GM19324 (cell line): Measurements from ENCODE around the gene FBLN7.

Source experiments
- ATAC-seq: cut with Tn5 transposase; IDR thresholded peaks from one replicate; pipeline ENCODE4 v1.9.1; 2021; ENCODE audit warnings: mild to moderate bottlenecking, moderate library complexity; ENCODE audit not compliant: unreplicated experiment, low FRiP score

FBLN7 gene

DNA sequence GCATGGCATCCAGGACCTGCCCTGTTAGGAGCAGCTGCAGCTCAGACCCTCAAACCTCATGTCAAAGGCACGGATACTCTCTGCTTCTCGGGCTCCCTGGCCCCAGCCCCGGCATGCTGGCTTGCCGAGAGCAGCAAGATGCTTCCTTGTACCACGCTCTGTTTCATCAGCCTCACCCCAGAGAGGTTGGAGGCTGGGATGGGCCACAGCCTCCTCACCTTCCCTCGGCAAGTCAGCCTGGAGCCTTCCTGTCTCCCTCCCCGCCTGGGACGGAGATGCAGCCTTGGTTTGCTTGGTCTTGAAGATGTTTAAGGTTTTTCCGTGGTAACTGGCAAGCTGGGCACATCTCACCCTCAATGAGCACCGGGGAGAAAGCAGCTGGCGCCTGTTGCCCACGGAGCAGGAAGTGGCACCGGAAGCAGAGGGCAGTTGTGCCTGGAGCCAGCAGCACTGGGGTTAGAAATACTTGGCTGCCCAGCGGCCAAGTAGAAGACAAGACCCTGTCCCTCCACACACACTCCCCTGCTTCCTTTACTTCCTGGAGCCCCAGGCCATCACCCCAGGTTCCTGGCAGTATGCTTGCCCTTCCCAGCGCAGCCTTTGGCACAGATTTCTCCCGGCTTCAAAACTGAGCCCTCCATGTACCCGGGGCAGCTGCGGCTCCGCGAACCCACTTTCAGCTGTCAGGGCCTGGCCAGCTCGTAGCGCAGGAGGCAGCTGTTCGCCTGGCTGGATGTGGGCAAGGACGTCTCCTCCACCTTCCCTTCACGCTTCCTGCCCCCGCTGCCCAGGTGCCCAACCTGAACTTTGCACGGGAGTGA is 17.4 kb downstream of the FBLN7 start:
- no peak for ATAC-seq

DNA sequence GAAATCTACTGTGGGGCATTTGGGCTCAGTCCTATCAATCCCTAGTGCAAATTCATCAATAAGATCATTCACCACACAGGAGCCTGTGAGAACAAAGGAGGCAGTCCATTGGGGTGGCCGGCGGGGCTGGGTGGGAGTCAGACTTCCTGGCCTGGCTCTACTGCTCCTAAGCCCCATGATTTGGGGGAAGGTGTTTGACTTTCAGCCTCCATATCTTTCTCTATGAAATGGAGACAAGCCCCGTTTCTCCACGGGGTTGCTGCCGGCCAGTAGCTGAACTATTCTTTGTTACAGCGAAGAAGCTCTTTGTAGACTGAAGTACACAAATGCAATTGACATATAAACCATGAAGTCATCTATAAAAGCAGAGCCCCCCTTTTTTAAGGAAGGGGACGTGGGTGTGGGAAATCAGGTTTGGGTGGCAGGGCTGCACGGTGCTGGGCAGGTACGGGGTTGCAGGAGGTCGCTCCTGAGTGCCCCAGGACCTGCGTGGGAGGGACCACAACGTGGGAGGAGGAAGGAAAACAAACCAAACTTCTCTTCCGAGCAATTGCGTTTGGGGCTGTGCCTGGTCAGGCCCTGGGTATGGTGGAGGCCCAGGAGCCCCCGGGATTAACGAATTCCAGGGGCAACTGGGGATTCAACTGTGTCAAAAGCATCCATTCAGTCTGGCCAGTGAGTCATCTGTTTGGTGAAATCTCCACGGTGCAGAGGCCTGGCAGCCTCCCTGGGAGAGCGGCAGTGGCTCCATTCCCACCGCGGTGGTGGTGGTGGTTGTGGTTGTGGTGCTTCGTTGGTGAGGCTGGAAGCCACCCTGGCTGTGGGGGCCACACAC is 18.2 kb downstream of the FBLN7 start:
- no peak for ATAC-seq

DNA sequence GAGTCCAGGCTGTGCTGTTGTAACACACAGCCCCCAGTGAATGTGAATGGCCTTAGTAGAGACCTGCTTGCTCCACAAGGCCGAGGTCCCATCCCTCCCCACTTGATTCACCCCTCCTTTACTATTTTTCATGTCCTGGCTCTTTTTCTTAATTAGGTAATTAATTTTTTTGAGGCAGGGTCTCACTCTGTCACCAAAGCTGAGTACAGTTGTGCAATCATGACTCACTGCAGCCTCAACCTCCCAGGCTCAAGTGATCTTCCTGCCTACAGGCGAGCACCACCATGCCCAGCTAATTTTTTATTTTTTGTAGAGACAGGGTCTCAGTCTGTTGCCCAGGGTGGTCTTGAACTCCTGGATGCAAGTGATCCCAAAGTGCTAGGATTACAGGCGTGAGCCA is 19.3 kb downstream of the FBLN7 start:
- ATAC-seq: no peak

DNA sequence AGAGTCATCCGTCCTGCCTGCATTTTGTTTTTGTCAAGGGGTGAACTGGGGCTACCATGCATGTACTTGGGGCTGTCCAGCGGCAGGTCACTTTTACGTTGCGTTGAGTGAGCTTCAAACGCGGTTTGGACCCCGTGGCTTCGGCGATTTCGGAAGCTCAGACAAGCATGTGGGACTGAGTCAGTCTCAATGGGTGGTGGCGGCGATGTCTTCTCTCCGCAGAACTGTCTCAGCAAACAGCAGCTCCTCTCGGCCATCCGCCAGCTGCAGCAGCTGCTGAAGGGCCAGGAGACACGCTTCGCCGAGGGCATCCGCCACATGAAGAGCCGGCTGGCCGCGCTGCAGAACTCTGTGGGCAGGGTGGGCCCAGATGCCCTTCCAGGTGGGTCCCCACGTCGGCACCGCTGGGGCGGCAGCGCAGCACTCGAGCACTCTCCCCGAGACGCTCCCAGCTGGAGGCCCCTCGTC is 21.3 kb downstream of the FBLN7 start:
- no peak for ATAC-seq

DNA sequence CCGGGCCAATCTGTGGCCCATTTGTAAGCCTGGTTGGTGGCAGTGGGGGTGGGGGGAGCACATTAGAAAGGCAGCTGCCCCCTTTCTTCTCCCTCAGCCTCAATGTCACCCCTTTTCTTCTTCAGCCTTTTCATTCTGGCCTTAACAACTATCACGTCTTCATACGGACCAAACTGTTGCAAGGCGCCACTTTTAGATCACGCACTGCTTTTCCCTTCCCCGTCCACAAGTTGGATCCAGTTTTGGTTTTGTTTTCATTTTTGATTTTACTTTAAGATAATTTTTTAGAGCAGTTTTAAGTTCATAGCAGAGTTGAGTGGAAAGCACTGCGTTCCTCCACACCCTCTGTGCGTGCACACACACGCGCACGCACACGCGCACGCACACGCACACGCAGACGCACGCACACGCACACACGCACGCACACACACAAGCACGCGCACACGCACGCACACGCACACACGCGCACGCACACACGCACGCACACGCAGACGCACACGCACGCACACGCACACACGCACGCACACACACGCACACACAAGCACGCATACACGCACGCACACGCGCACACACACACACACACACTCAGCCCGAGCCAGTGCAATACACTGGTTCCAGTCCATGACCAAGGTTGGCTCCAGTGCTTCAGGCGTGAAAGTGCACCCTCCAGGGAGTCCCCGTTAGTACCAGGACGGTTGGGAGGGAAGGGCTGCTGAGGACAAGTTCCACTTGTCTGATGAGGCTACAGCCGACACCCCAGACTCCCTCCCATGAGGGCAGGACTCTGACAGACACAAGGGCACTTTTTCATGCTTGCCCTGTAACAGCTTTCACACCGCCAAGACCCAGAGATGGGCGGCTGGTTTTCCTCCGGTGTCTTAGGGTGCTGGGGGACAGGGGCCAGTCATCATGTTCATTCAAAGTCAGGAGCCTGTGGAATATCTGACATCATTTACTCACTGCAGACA is 22.4 kb downstream of the FBLN7 start:
- no peak for ATAC-seq

DNA sequence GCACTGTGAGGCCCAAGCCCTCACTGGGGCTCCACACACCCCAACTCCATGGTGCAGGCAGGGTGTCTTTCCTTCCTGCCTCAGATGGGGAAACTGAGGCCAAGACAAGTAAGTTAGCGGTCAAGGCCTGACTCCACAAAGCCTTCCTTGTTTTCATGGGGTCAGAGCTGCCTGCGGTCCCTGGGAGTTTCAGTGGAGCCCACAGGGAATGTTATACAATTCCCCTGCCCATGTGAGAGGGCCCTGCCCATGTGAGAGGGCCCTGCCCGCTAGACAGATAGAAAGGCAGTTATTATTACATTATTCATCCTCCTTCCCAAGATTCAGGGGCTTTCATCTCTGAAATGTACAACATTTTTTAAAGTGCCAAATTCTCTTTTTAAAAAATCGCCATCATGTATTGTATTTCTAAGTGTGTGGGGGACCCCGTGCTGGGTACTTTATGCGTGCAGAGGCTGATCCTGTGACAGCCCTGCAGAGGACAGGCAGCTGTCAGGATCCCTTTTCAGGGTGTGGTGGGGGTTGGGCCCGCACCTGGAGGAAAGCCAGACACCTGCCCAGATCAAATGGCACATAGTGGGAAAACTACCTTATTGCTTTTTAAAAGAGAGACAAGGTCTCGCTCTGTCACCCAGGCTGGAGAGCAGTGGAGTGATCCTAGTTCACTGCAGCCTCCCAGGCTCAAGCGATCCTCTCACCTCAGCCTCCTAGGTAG is 23.4 kb downstream of the FBLN7 start:
- no peak for ATAC-seq

DNA sequence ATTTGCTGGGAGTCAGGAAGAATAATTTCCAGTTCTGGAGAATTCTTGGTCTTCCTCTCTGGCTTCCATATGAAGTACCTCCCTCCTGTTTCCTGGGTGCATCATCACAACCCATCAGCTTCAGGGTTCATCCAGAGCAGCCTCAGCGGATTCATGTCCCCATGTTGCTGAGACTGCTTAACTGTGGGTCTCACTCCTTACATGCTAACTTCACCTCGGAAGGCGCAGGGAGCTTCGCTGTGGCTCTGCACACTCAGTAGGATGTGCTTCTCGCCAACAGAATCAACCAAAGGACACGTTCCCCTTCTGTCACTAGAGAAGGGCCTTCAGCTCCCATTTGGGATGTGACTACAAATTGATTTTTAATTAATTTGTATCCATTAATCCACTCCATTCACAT is 24.2 kb downstream of the FBLN7 start:
- ATAC-seq: no peak

DNA sequence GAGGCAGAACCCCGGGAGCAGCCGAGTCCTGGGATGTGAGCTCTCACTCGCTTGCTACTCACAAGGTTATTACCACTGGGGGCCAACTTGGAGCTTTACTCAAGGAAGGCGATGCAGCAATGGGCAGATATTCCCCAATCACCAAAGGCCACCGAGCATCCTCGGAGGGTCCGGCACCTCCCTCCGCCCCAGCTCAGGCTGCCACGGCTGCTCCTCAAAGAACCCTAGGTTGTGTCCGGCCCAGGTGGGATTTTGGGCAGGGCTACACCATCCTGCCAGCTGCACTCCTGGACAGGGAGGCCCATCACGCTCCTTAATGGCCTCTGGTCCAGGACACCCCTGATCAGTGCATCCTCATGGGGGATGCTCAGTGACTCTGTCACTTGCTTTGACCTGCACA is 24.8 kb downstream of the FBLN7 start:
- no peak for ATAC-seq

DNA sequence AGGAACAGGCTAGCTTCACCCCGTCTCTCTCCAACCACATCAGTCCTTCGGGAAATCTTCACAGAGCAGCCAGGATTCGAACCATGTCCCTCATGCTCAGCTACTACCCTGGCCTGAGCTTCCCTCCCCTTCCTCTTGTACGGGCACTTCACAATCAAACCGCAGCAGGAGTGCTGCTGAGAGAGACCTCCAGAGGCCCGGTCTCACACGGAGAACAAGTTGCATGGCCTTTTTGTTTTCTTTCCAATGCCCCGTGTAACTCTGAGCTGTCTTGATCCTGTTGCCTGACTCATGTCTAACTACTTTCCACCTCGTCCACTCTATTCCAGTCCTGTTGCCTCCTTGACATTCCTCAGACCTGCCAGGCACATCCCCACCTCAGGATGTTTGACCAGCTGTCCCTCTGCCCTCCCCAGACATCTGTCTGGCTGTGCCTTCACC is 25.4 kb downstream of the FBLN7 start:
- ATAC-seq: no peak

DNA sequence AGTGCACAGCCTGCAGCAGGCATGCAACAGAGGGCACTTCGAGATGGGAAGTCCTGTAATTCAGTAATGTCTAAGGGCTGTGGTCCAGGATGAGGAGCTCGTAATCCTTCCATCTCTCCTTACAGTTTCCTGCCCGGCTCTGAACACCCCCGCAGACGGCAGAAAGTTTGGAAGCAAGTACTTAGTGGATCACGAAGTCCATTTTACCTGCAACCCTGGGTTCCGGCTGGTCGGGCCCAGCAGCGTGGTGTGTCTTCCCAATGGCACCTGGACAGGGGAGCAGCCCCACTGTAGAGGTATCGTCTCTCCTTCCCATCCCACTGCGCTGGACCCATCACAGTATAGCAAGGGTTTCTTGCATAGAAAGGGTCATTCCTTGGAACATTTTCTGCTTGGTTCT is 26.7 kb downstream of the FBLN7 start:
- no peak for ATAC-seq

DNA sequence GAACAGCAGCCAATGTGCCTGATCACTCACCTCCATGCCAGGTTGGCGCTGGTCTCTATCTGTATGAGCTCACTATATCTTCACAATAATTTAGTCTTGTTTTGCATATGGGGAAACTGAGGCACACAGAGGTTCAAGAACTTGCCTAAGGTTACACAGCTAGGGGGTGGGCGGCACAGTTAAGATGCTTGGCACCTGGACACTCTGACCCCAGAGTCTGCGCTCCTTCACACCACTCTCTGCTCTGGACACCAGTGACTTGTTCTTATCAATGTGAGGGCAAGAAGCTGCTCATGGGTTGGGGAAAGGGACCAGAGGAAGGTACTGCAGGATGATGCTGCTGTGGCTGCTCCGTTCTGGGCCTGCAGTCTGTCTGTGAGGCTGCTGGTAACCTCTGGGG is 27.1 kb downstream of the FBLN7 start:
- no peak for ATAC-seq

DNA sequence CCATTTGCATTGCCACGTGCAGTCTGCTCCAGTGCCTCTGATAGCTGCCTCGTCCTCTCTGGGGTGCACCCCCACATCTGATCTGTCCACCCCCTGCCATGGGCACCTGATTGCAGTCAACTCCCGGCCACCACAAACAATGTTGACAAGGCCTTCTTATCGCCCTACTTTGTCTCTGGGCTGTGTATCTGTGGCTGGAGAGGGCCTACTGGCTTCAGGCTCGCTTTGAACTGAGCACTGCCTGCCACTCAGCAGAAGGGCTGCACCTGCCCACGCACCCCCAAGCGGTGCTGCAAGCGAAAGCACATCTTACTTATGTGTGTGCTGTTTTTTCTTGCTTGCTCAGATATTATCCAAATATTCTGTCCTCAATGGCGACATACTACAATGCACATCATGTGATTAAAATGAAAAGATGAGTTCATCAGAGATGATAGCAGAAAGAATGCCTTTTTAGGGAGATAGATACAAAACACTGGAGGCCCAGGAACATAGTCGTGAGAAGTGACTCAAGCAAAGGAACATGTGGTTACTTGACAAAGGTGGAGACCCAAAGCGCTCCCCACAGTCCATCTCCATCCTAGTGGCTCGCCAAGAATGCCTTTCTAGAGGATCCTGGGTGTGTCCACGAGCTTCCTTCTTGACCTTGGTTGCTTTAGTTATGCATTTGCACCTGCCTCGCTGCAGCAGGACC is 28.8 kb downstream of the FBLN7 start:
- no peak for ATAC-seq

DNA sequence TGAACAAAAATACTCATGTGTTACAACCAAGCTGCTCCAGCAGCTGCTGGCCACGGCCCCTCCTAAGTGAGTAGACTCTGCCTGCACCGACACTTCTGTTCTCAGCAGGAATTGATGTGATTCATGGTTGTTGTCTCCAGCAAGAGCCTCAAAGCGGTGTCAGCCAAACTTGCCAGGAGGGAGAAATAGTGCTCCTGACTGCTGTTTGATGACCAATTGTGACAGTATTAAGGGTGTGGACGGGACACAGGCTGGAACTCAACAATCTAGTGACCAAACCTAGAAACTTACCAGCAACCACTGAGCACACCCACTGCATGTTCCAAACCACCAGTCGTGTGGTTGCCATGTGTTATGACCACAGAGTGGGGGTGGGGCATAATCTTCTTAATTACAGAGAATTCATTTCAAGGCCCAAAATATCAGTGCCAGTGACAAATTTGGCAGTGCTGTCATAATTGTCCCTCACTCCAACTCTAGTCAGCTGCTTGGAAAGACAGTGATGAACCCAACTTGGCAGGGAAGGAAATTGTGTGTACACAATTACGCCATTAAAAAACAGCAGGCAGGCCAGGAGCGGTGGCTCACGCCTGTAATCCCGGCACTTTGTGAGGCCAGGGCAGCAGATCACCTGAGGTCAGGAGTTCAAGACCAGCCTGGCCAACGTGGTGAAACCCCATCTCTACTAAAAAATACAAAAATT is 30.4 kb downstream of the FBLN7 start:
- no peak for ATAC-seq

DNA sequence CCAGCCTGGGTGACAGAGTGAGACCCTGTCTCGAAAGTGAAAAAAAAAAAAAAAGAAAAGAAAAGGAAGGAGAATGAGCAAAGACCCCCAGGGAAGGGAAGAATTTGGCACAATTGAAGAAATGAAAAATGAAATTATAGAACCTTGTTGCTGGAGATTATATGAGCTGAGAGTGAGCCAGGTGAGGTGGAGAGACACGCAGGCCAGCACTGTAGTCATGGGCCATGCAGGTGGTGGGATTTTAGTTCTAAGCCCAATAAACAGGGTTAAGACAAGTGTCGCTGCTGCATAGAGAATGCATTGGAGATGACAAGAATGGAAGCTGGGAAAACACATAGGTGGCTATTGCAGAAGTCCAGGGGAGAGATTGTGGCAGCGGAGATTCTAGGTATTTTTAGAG is 32.3 kb downstream of the FBLN7 start:
- no peak for ATAC-seq

DNA sequence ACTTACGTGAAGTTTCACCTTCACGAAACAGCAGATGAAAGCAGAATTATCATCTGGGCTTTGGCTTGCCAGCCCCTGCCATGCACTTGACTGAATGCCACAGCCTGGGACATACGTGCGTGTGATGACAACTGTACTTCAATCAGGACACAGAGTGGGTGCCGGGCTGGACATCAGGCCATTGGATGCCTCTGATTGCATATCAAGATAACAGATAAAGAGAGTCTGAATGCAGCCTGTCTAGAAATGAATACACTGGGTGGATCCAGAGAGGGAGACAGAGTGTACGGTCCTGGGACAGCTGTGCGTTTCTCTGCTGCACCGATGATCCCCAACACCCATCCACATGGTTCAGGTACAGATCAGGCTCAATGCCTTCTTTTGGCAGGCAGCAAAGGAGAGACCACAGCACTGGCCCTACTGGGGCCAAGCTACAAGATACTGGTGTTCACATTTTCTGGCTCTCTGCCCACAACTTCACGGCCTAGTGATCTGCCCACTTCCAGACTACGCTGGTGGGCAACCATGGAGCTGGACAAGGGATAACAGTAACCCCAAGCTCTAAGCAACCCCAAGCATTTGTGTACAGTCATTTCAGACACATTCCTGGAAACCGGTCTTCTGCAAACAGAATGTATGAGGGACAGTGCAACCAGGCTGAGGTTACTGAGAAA is 35.6 kb downstream of the FBLN7 start:
- ATAC-seq: no peak

DNA sequence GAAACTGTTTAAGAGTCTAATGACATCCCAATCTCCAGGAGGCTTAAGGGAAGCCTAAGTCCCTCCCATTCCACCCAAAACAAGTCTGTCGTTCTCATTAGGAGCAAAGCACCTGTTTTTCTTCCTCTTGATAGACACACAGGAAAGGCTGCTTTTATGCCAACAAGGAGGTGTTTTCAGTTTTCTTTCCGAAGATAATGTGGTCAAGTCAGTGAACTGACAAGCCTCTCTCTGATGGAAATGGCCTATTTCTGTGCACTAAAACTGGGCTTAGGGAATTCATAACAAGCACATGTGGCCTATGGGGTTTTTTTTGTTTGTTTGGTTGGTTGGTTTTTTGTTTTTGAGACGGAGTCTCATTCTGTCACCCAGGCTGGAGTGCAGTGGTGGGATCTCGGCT is 36.2 kb downstream of the FBLN7 start:
- no peak for ATAC-seq

DNA sequence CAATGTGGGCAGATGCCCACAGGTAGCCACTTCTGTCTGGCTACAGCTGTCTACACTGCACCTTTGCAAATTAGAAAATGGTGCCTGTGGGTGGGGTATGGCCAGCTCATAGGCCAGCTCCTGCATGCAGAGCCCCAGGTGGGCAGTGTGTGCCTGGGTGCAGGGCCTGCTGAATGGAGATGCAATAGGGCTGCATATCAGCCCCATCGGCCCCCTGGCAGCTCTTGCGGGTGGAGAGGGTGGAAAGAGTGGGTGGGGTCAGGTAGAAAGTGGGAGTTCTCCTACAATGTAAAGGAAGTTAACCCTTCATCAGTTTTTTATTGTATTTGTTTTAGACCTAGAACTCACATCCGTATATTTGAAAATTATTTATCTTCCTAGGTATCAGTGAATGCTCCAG is 37.1 kb downstream of the FBLN7 start:
- no peak for ATAC-seq

DNA sequence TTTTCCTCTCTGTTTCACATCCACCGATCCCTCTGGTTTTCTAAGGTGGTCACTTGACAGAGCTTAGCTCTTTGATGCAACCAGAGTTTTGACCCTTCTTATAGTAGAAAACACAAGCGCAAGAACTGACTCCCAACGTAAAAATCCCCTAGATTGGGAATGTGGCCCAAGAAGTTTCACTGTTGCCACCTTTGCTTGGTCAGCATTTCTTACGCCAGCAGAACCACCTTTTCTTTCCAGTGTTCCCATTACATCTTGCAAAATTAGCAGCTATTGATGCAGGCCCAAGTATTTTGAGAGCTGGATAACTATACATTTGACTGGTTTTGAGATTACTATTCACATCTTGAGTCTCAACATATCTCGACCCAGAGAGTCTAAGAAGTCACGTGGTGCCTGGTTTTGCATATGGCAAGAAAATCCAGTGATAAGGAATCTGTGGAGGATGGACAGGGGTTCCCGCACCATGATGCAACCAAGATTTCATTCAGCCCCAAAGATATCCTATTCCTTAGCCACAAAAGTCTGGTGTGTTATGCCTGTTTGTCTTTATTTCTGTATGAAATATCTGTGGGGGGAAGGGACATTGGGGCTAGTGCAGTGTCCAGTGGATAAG is 37.9 kb downstream of the FBLN7 start:
- no peak for ATAC-seq
